AG09319 (cell line): Measurements from ENCODE around the gene SLC6A20.

Experiments used
- DNase-seq: peaks from one replicate; pipeline ENCODE4 v3.0.0-alpha.2; 2010; ENCODE audit warnings: low read depth; ENCODE audit errors: extremely low read depth
- CTCF ChIP-seq: IDR thresholded peaks from 2 replicates; pipeline ENCODE4 v1.5.1; 2011; ENCODE audit warnings: low read depth, mild to moderate bottlenecking, inconsistent platforms, low read length, moderate library complexity

The SLC6A20 gene

GRCh38 chr3:45830121-45830520 lies 33.8 kb upstream of the SLC6A20 start:
- TF ChIP-seq CTCF: no peak
- no peak for DNase-seq

GRCh38 chr3:45826908-45827307 lies 30.6 kb upstream of the SLC6A20 start:
- DNase-seq: no peak
- TF ChIP-seq CTCF: no peak

GRCh38 chr3:45826321-45826720 lies 30.0 kb upstream of the SLC6A20 start:
- no peak for TF ChIP-seq CTCF
- no peak for DNase-seq

- TF ChIP-seq CTCF: no peak
- no peak for DNase-seq
Measured at GRCh38 chr3:45821127-45821526, 24.8 kb upstream of the SLC6A20 start.

GRCh38 chr3:45819543-45819942 lies 23.2 kb upstream of the SLC6A20 start:
- TF ChIP-seq CTCF: no peak
- DNase-seq: no peak

GRCh38 chr3:45817831-45818522 lies 21.6 kb upstream of the SLC6A20 start:
- DNase-seq: peak; percentile 64
- no peak for TF ChIP-seq CTCF

- no peak for DNase-seq
- TF ChIP-seq CTCF: no peak
Measured at GRCh38 chr3:45816544-45816943, 20.2 kb upstream of the SLC6A20 start.
